Right atrium auricular region (tissue), 2 donors: ENCODE data around the gene KRTAP10-12. TPM values are rescaled to one million over a fixed set of nuclear protein-coding genes. Genes with fewer than 3 reads are reported as not detected.
"Not testable (repeated sequence)": the region's sequence is repeated elsewhere in the genome, so short reads cannot be mapped to it uniquely, and the experiment has no call there.

Experiments
- DNase-seq: peaks from one replicate; pipeline ENCODE4 v3.0.0-alpha.2; 2019; ENCODE audit warnings: low spot score
- H3K27ac ChIP-seq, 2 donors: fragments of 200-600 bp; sonication (generic); 1 replicate in 1 of 2; 2 replicates in 1 of 2; pipeline ENCODE4 v1.5.1; 2016 to 2019
- H3K27me3 ChIP-seq, 2 donors: fragments of 200-600 bp; sonication (generic); one replicate each; pipeline versions ENCODE4 v1.5.1 to v1.6.0; 2017 to 2019
- H3K36me3 ChIP-seq: fragments of 200-600 bp; sonication (generic); one replicate; pipeline ENCODE4 v1.5.1; 2016
- H3K4me1 ChIP-seq, 2 donors: fragments of 200-600 bp; sonication (generic); one replicate each; pipeline versions ENCODE4 v1.5.1 to v1.6.0; 2017 to 2019
- H3K4me3 ChIP-seq, 2 donors: fragments of 200-600 bp; sonication (generic); 1 replicate in 1 of 2; 2 replicates in 1 of 2; pipeline ENCODE4 v1.5.1; 2017 to 2019; ENCODE audit warnings: mild to moderate bottlenecking in 1 of 2, moderate library complexity in 1 of 2
- H3K9me3 ChIP-seq, 2 donors: fragments of 200-600 bp; sonication (generic); one replicate each; pipeline ENCODE4 v1.5.1; 2019
- CTCF ChIP-seq, 2 donors: fragments of 200-600 bp; sonication (generic); IDR thresholded peaks; one replicate each; pipeline ENCODE4 v1.5.1; 2019; ENCODE audit warnings: antibody characterized with exemption in 2 of 2
- total RNA-seq, 2 donors: library from RNA; depleted of rRNA; stranded (reverse); fragments of >200 nt; gene quantifications; one replicate each; pipeline ENCODE4 v1.1.0, GENCODE V29; 2016

Gene KRTAP10-12
- total RNA-seq, 2 donors from 2014 or later = not detected

- DNase-seq = no peak
- Histone ChIP-seq H3K27me3 (no peaks in the 10 kb centered on the region), H3K4me3 (no peak within 1 kb of the TSS), H3K27ac (no peak within 1 kb of the TSS), H3K4me1 (no peaks in the 10 kb centered on the region), H3K36me3 (no peaks in the 10 kb centered on the region), H3K9me3 (peaks cover 0 to 9% of the 10 kb centered on the region in 2 donors)
- TF ChIP-seq CTCF (IDR thresholded peaks at IDR 0.05) = no peak
These were observed 39.1 kb upstream of the KRTAP10-12 start, which contains the start of gene KRTAP12-3 for GRCh38 chr21:44657635-44658540. Gene KRTAP12-3, plus strand, starts transcription at chr21:44657932. Its CDS starts 48 bp downstream, at chr21:44657980.

GRCh38 chr21:44658541-44658910 lies 38.4 kb upstream of the KRTAP10-12 start:
- Histone ChIP-seq H3K27me3 (no peaks in the 10 kb centered on the region), H3K36me3 (no peaks in the 10 kb centered on the region), H3K27ac (no peak overlapping the region), H3K9me3 (peaks cover 0 to 9% of the 10 kb centered on the region in 2 donors), H3K4me1 (no peaks in the 10 kb centered on the region), H3K4me3 (no peak overlapping the region)
- TF ChIP-seq CTCF (IDR thresholded peaks at IDR 0.05) = no peak
- DNase-seq = no peak

- no peak overlapping the region for H3K27ac ChIP-seq
- no peaks in the 10 kb centered on the region for H3K36me3 ChIP-seq
- no peak for DNase-seq
- TF ChIP-seq CTCF (IDR thresholded peaks at IDR 0.05) = no peak
- peaks cover 0 to 9% of the 10 kb centered on the region in 2 donors for H3K9me3 ChIP-seq
- H3K4me3 ChIP-seq = no peak overlapping the region
- no peaks in the 10 kb centered on the region for H3K4me1 ChIP-seq
- H3K27me3 ChIP-seq = no peaks in the 10 kb centered on the region
These were observed 37.9 kb upstream of the KRTAP10-12 start for GRCh38 chr21:44658913-44659595.

- not testable (repeated sequence) for H3K4me1 ChIP-seq, H3K27ac ChIP-seq, DNase-seq, H3K4me3 ChIP-seq, H3K27me3 ChIP-seq, H3K36me3 ChIP-seq, H3K9me3 ChIP-seq
These were observed 35.4 kb upstream of the KRTAP10-12 start for GRCh38 chr21:44661567-44661966.

- no peaks in the 10 kb centered on the region for H3K4me1 ChIP-seq
- no peak for DNase-seq
- TF ChIP-seq CTCF (IDR thresholded peaks at IDR 0.05) = no peak
- H3K4me3 ChIP-seq = no peak overlapping the region
- H3K9me3 ChIP-seq = no peaks in the 10 kb centered on the region
- no peaks in the 10 kb centered on the region for H3K27me3 ChIP-seq
- H3K27ac ChIP-seq = no peak overlapping the region
- H3K36me3 ChIP-seq = no peaks in the 10 kb centered on the region
These were observed 32.3 kb upstream of the KRTAP10-12 start for GRCh38 chr21:44664691-44665090.
